H1 (cell line): Measurements from ENCODE around the gene HTR3E. TPM values are rescaled to one million over a fixed set of nuclear protein-coding genes. Genes with fewer than 3 reads are reported as not detected.

Experiments
- CTCF ChIA-PET: fragments of 300-600 bp; sonication (Branson Sonifier 250); formaldehyde crosslinking; loops from one replicate; lab custom pipeline; 2021; ENCODE audit not compliant: partially characterized antibody; lab: Charles Lee
- POLR2A ChIA-PET: fragments of 300-600 bp; sonication (Branson Sonifier 250); formaldehyde crosslinking; loops from one replicate; lab custom pipeline; 2021; ENCODE audit warnings: inconsistent platforms; ENCODE audit not compliant: partially characterized antibody; lab: Charles Lee
- DNase-seq, 2 experiments: peaks; one replicate each; pipeline versions ENCODE4 v3.0.0 to v3.0.0-alpha.2; 2010 to 2022; ENCODE audit warnings: low spot score in 2 of 2, low read depth in 1 of 2, mixed read lengths in 1 of 2
- FAIRE-seq: peaks from 2 replicates; lab custom pipeline; 2011; peaks lifted over from hg19 to GRCh38; lab: Jason Lieb, UNC
- H2AFZ ChIP-seq: 2 replicates; pipeline ENCODE4 v1.8.1; 2012; ENCODE audit warnings: low read length, inconsistent platforms
- H2AK5ac ChIP-seq: 2 replicates; pipeline ENCODE4 v1.6.1; 2013; ENCODE audit warnings: low read depth, low read length
- H2BK120ac ChIP-seq: replicated peaks from 2 replicates; pipeline ENCODE3; 2013; ENCODE audit warnings: low read depth, low read length, inconsistent platforms
- H2BK12ac ChIP-seq: 2 replicates; pipeline ENCODE4 v1.6.1; 2013; ENCODE audit warnings: low read depth, low read length
- H2BK15ac ChIP-seq: 2 replicates; pipeline ENCODE4 v1.6.1; 2013; ENCODE audit warnings: low read length
- H2BK20ac ChIP-seq: 2 replicates; pipeline ENCODE4 v1.6.1; 2013; ENCODE audit warnings: low read length
- H2BK5ac ChIP-seq: 2 replicates; pipeline ENCODE4 v1.6.1; 2013; ENCODE audit warnings: low read depth, low read length
- H3K14ac ChIP-seq: 2 replicates; pipeline ENCODE4 v1.6.1; 2013; ENCODE audit warnings: inconsistent platforms; ENCODE audit not compliant: insufficient read length
- H3K18ac ChIP-seq: 2 replicates; pipeline ENCODE4 v1.6.1; 2013; ENCODE audit warnings: low read length; ENCODE audit errors: extremely low read depth
- H3K23ac ChIP-seq: 2 replicates; pipeline ENCODE4 v1.6.1; 2013; ENCODE audit warnings: inconsistent platforms; ENCODE audit not compliant: insufficient read length
- H3K23me2 ChIP-seq: 2 replicates; pipeline ENCODE4 v1.6.1; 2013; ENCODE audit warnings: low read depth, low read length
- H3K27ac ChIP-seq: 2 replicates; pipeline ENCODE4 v1.6.1; 2011; ENCODE audit warnings: low read depth, low read length, inconsistent platforms
- H3K27me3 ChIP-seq, 4 experiments: replicated peaks in 1 of 4; 1 replicate in 1 of 4; 2 replicates in 3 of 4; pipeline versions ENCODE4 v1.6.1 to v1.8.1; 2011 to 2013; ENCODE audit warnings: low read length in 3 of 4, mild to moderate bottlenecking in 3 of 4, inconsistent platforms in 2 of 4, mixed read lengths in 2 of 4, moderate library complexity in 1 of 4; ENCODE audit not compliant: control insufficient read depth in 3 of 4, insufficient read depth in 3 of 4; ENCODE audit errors: extremely low read depth in 1 of 4
- H3K36me3 ChIP-seq, 4 experiments: 2 replicates each; pipeline versions ENCODE4 v1.6.1 to v1.8.1; 2011 to 2013; ENCODE audit warnings: mild to moderate bottlenecking in 4 of 4, low read length in 3 of 4, moderate library complexity in 2 of 4, control low read depth in 1 of 4, inconsistent platforms in 1 of 4; ENCODE audit not compliant: insufficient read depth in 4 of 4, control insufficient read depth in 2 of 4
- H3K4ac ChIP-seq: replicated peaks from 2 replicates; pipeline ENCODE3; 2013; ENCODE audit warnings: low read length, low read depth, mixed read lengths, inconsistent platforms; ENCODE audit not compliant: insufficient read length
- H3K4me1 ChIP-seq, 4 experiments: replicated peaks in 1 of 4; 1 replicate in 1 of 4; 2 replicates in 3 of 4; pipeline versions ENCODE4 v1.6.1 to v1.8.1; 2011 to 2013; ENCODE audit warnings: low read length in 3 of 4, inconsistent platforms in 2 of 4, mixed read lengths in 1 of 4; ENCODE audit not compliant: insufficient read depth in 4 of 4, control insufficient read depth in 3 of 4
- H3K4me2 ChIP-seq, 2 experiments: 2 replicates each; pipeline versions ENCODE4 v1.6.1 to v1.8.1; 2011 to 2013; ENCODE audit warnings: low read depth in 2 of 2, low read length in 2 of 2, control low read depth in 1 of 2, inconsistent platforms in 1 of 2, mild to moderate bottlenecking in 1 of 2; ENCODE audit not compliant: insufficient read depth in 1 of 2
- H3K4me3 ChIP-seq, 4 experiments: fragments of 200-600, 300-600 bp in 1 of 4; sonication (generic), shearing (Covaris generic), sonication (Bioruptor Twin) in 1 of 4; 2 replicates each; pipeline versions ENCODE4 v1.5.1 to v1.8.1; 2011 to 2016; ENCODE audit warnings: low read length in 4 of 4, low read depth in 3 of 4, control low read depth in 2 of 4, inconsistent platforms in 2 of 4, mild to moderate bottlenecking in 2 of 4, mixed read lengths in 1 of 4, moderate library complexity in 1 of 4; ENCODE audit not compliant: insufficient read depth in 2 of 4; ENCODE audit errors: extremely low read depth in 1 of 4
- H3K56ac ChIP-seq: replicated peaks from 2 replicates; pipeline ENCODE3; 2013; ENCODE audit warnings: low read depth, mild to moderate bottlenecking, mixed read lengths, low read length, inconsistent platforms; ENCODE audit not compliant: insufficient read length
- H3K79me1 ChIP-seq: 2 replicates; pipeline ENCODE4 v1.6.1; 2013; ENCODE audit warnings: low read depth, low read length, control low read depth
- H3K79me2 ChIP-seq, 2 experiments: 2 replicates each; pipeline versions ENCODE4 v1.6.1 to v1.8.1; 2012 to 2013; ENCODE audit warnings: low read length in 2 of 2, mild to moderate bottlenecking in 2 of 2, inconsistent platforms in 1 of 2; ENCODE audit not compliant: insufficient read depth in 2 of 2, control insufficient read depth in 1 of 2
- H3K9ac ChIP-seq, 4 experiments: replicated peaks in 1 of 4; 1 replicate in 1 of 4; 2 replicates in 3 of 4; pipeline versions ENCODE4 v1.6.1 to v1.8.1; 2011 to 2013; ENCODE audit warnings: low read depth in 3 of 4, low read length in 3 of 4, control low read depth in 2 of 4, mild to moderate bottlenecking in 2 of 4, moderate library complexity in 2 of 4, inconsistent platforms in 1 of 4; ENCODE audit errors: extremely low read depth in 1 of 4
- H3K9me3 ChIP-seq, 2 experiments: 2 replicates each; pipeline versions ENCODE4 v1.6.1 to v1.8.1; 2012 to 2013; ENCODE audit warnings: mild to moderate bottlenecking in 2 of 2, moderate library complexity in 2 of 2, control low read depth in 1 of 2, inconsistent platforms in 1 of 2, low read depth in 1 of 2, low read length in 1 of 2, mixed read lengths in 1 of 2; ENCODE audit not compliant: insufficient read depth in 2 of 2
- H4K20me1 ChIP-seq, 2 experiments: replicated peaks in 1 of 2; 2 replicates each; pipeline versions ENCODE3 to v1.8.1; 2011 to 2013; ENCODE audit warnings: inconsistent platforms in 2 of 2, low read length in 2 of 2, mild to moderate bottlenecking in 1 of 2; ENCODE audit not compliant: insufficient read depth in 2 of 2, control insufficient read depth in 1 of 2
- H4K5ac ChIP-seq: 2 replicates; pipeline ENCODE4 v1.6.1; 2013; ENCODE audit warnings: low read length, low read depth, mixed read lengths, inconsistent platforms; ENCODE audit not compliant: insufficient read length
- H4K8ac ChIP-seq: 2 replicates; pipeline ENCODE4 v1.8.0; 2013; ENCODE audit warnings: mild to moderate bottlenecking, moderate library complexity, low read length, inconsistent platforms; ENCODE audit not compliant: insufficient read depth; ENCODE audit errors: extremely low read depth
- H4K91ac ChIP-seq: replicated peaks from 2 replicates; pipeline ENCODE3; 2013; ENCODE audit warnings: low read length, mixed read lengths, inconsistent platforms; ENCODE audit not compliant: insufficient read length
- BACH1 ChIP-seq: IDR thresholded peaks from 2 replicates; pipeline ENCODE4 v1.6.1; 2012; ENCODE audit warnings: low read length, improper control_type of control experiment
- BRCA1 ChIP-seq: IDR thresholded peaks from 2 replicates; pipeline ENCODE4 v1.6.1; 2012; ENCODE audit warnings: low read depth, low read length, improper control_type of control experiment
- CREB1 ChIP-seq: IDR thresholded peaks from 2 replicates; pipeline ENCODE4 v1.6.1; 2012; ENCODE audit warnings: inconsistent platforms
- CTBP2 ChIP-seq: IDR thresholded peaks from 2 replicates; pipeline ENCODE4 v1.7.0; 2011; ENCODE audit warnings: borderline replicate concordance, mild to moderate bottlenecking, moderate library complexity, mixed read lengths, low read length; ENCODE audit not compliant: insufficient read depth, insufficient read length
- EGR1 ChIP-seq: IDR thresholded peaks from 2 replicates; pipeline ENCODE4 v1.6.1; 2011; ENCODE audit warnings: low read depth, low read length, borderline replicate concordance
- JUN ChIP-seq: IDR thresholded peaks from 2 replicates; pipeline ENCODE4 v1.6.1; 2011; ENCODE audit warnings: low read depth, mild to moderate bottlenecking, improper control_type of control experiment, low read length
- JUND ChIP-seq: IDR thresholded peaks from 2 replicates; pipeline ENCODE4 v1.6.1; 2011; ENCODE audit warnings: mild to moderate bottlenecking, improper control_type of control experiment, low read length
- KDM1A ChIP-seq: fragments of 200-600, 300-600 bp; sonication (generic); IDR thresholded peaks from 2 replicates; pipeline ENCODE4 v1.7.1; 2016; ENCODE audit warnings: mild to moderate bottlenecking, low read length, borderline replicate concordance
- POU5F1 ChIP-seq: IDR thresholded peaks from 2 replicates; pipeline ENCODE4 v1.6.1; 2011; ENCODE audit warnings: low read depth, mild to moderate bottlenecking, low read length, moderate library complexity
- RAD21 ChIP-seq, 2 experiments: IDR thresholded peaks in 1 of 2; conservative IDR thresholded peaks in 1 of 2; 2 replicates each; pipeline ENCODE4 v1.6.1; 2011; ENCODE audit warnings: low read depth in 2 of 2, low read length in 2 of 2, improper control_type of control experiment in 1 of 2, inconsistent platforms in 1 of 2, mild to moderate bottlenecking in 1 of 2, moderate library complexity in 1 of 2
- RBBP5 ChIP-seq: IDR thresholded peaks from 2 replicates; pipeline ENCODE4 v1.7.1; 2012; ENCODE audit warnings: low read depth, mild to moderate bottlenecking, inconsistent platforms, low read length, moderate library complexity, borderline replicate concordance
- RXRA ChIP-seq: IDR thresholded peaks from 2 replicates; pipeline ENCODE4 v1.6.1; 2011; ENCODE audit warnings: low read depth, mild to moderate bottlenecking, low read length, moderate library complexity; ENCODE audit not compliant: insufficient read depth
- SP1 ChIP-seq: IDR thresholded peaks from 2 replicates; pipeline ENCODE4 v1.6.1; 2011; ENCODE audit warnings: low read depth, low read length
- TBP ChIP-seq: IDR thresholded peaks from 2 replicates; pipeline ENCODE4 v1.6.1; 2011; ENCODE audit warnings: low read depth, low read length, improper control_type of control experiment
- WGBS, 2 experiments: shearing (Covaris generic) in 1 of 2; methylation state at CpG; one replicate each; pipeline versions ENCODE4 v1.1.6 to v1.1.7; 2013 to 2015; ENCODE audit warnings: low lambda C conversion rate in 2 of 2, mixed read lengths in 2 of 2, inconsistent platforms in 1 of 2, low coverage in 1 of 2, missing lambda C conversion rate in 1 of 2; ENCODE audit not compliant: insufficient replicate concordance in 2 of 2, insufficient coverage in 1 of 2, insufficient read length in 1 of 2; ENCODE audit errors: extremely low coverage in 1 of 2, missing lambda C conversion rate in 1 of 2; 5-methylcytosine and 5-hydroxymethylcytosine counted together
- polyA plus RNA-seq, 7 experiments: library from polyadenylated mRNA; depleted of rRNA in 3 of 7; stranded (reverse) in 5 of 7; unstranded in 2 of 7; fragments of >200 nt in 5 of 7; fragments of 200-250 nt in 2 of 7; gene quantifications; 1 replicate in 5 of 7; 2 replicates in 1 of 7; 4 replicates in 1 of 7; pipeline versions ENCODE4 v1.2.1 to v1.2.3, GENCODE V29; 2011 to 2013; ENCODE audit warnings: missing spikeins in 2 of 7, mixed read lengths in 2 of 7
- total RNA-seq: library from RNA; stranded (reverse); fragmentation: NEBNext Ultra II Directional; extraction: Animal tissue kit (Norgen Biotek cat#: 25700); gene quantifications from 2 replicates; pipeline ENCODE4 v1.2.1, GENCODE V29; 2021

HTR3E gene
- total and polyA plus RNA-seq, 2 of the 8 experiments (the other 6 are each of a cell fraction or from before 2014, with no cell fraction given): not detected

DNA sequence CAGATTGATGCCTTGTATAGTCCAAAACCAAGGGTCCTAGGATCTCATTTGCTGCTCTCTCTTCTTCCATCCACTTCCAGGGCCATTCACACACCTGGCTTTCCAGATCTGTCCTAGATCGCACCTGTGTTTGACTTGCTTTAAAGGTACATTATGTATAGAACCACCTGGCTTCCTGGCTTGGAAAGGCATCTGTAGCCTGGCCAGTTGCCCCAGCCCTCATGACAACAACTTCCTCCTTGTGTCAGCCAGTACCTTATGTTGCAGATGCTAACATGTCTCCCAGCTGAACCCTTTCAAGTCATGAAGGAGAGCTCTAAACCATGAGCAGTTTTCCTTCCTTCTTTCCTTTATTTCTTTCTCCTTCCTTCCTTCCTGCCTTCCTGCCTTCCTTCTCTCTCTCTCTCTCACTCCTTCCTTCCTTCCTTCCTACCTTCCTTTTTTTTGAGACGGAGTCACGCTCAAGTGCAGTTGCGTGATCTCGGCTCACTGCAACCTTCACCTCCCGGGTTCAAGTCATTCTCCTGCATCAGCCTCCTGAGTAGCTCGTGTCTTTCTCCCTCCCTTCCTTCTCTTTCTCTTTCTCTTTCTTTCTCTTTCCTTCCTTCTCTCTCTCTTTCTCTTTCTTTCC lies 46.5 kb upstream of the HTR3E start:
- Histone ChIP-seq H4K5ac (no peak overlapping the region), H3K27me3 (no peaks in the 10 kb centered on the region), H2BK12ac (no peak overlapping the region), H3K79me2 (no peaks in the 10 kb centered on the region), H3K27ac (no peak overlapping the region), H3K14ac (no peak overlapping the region), H2BK15ac (no peak overlapping the region), H2BK5ac (no peak overlapping the region), H3K4me3 (no peak overlapping the region), H3K36me3 (no peaks in the 10 kb centered on the region), H3K79me1 (no peaks in the 10 kb centered on the region), H2AFZ (no peak overlapping the region), H3K4me1 (no peaks in the 10 kb centered on the region), H3K56ac (no peak overlapping the region), H3K18ac (no peak overlapping the region), H3K23ac (no peak overlapping the region), H2BK120ac (no peak overlapping the region), H3K4ac (no peak overlapping the region), H4K20me1 (no peaks in the 10 kb centered on the region), H4K8ac (no peak overlapping the region), H3K9me3 (no peaks in the 10 kb centered on the region), H2BK20ac (no peak overlapping the region), H2AK5ac (no peak overlapping the region), H3K23me2 (no peaks in the 10 kb centered on the region), H3K9ac (no peak overlapping the region), H4K91ac (no peak overlapping the region), H3K4me2 (no peak overlapping the region)
- DNase-seq (no peak), FAIRE-seq (no peak)
- CTCF ChIA-PET: interaction anchor here (0.7 to 1.0 kb wide), 2 partner anchors 10 to 12 kb away, joined by 3 to 4 read pairs; no protein-coding TSS in a partner anchor
- WGBS, 2 experiments: 79% methylated on average over 1 of the region's 7 CpGs; no CpG with 5 or more reads in 1 of the 2 experiments
- POLR2A ChIA-PET: no interaction called here
- no peak for TF ChIP-seq TBP
- TF ChIP-seq CREB1: no peak
- no peak for TF ChIP-seq BACH1
- no peak for TF ChIP-seq RXRA
- no peak for TF ChIP-seq EGR1
- TF ChIP-seq JUND: no peak
- TF ChIP-seq SP1: no peak
- TF ChIP-seq BRCA1: no peak
- no peak for TF ChIP-seq KDM1A
- no peak for TF ChIP-seq POU5F1
- TF ChIP-seq CTBP2: no peak
- no peak for TF ChIP-seq JUN
- no peak for TF ChIP-seq RAD21 (IDR thresholded peaks at IDR 0.05 in 1 of 2, conservative IDR thresholded peaks at IDR 0.05 in 1 of 2; ENCODE audit: low read depth in 2 of 2, low read length in 2 of 2)
- no peak for TF ChIP-seq RBBP5
